Activated CD4-positive, CD25-positive, alpha-beta regulatory T cell treated with anti-CD3 and anti-CD28 coated beads, Interleukin-2, amount 50 U/mL, for 72 hours (primary cell): Measurements from ENCODE around the gene RTTN.

ENCODE experiments used
- DNase-seq: peaks from one replicate; pipeline ENCODE4 v3.0.0; 2021

The RTTN gene

GRCh38 chr18:70207181-70207580 is 1.7 kb upstream of the RTTN start:
- no peak for DNase-seq

GRCh38 chr18:70200286-70200685 is 5.2 kb downstream of the RTTN start:
- DNase-seq = no peak

DNA sequence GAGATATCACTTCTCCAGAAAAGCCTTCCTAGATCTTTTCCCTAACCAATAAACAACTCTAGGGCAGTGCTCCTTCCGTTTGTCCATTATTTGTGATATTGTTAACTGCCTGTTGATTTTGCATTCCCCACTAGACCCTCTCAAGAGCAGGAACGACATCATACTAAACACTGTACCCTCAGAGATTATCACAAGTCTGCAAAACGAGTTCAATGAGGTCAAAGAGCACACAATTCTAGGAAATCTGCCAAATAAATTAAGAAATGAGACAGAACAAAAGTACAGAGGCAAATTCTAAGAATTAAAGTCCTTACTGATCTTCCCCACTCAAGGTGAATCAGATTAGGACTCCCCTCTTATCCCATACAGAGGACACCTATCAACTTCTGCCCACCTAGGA is 7.6 kb downstream of the RTTN start:
- DNase-seq = no peak

DNA sequence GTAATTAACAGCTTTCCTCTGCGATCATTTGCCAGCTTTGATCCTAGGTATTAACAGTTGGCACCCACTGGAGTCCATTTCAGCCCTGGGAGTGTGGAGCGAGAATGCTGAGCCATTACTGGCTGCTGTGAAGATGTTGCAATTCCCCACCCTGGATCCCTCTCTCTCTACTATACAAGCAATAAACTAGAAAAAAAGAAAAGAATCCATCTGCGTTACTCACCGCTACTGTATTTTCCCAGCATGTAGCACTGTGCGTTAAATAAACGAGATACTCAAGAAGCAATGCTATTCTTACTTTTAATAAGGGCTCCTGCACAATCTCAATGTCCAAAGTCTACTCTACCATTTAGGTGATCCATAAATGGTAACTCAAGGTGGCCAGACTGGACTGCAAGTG is 8.5 kb downstream of the RTTN start:
- no peak for DNase-seq

GRCh38 chr18:70195852-70196434 is 9.5 kb downstream of the RTTN start:
- DNase-seq = no peak

GRCh38 chr18:70195014-70195614 is 10.4 kb downstream of the RTTN start:
- DNase-seq = no peak

DNA sequence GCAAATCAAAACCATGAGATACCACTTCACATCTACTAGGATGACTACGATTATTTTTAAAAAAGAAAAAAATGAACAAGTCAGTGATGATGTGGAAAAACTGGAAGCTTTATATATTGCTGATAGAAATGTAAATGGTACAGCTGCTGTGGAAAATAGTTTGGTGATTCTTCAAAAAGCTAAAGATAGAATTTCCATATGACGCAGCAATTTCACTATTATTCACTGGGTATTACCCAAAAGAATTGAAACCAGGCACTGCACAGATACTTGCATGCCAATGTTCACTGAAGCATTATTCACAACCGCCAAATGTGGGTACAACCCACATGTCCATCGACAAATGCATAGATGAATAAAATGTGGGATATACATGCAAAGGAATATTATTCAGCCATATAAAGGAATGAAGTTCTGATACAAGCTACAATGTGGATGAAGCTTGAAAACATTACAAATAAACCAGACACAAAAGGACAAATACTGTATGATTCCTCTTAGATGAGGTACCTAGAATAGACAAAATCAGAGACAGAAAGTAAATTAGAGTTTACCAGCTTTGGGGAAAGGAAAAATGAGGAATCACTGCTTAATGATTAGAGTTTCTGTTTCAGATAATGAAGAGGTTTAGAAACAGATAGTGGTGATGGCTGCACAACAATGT is 11.1 kb downstream of the RTTN start:
- no peak for DNase-seq

GRCh38 chr18:70190529-70190928 is 15.0 kb downstream of the RTTN start:
- DNase-seq = no peak

DNA sequence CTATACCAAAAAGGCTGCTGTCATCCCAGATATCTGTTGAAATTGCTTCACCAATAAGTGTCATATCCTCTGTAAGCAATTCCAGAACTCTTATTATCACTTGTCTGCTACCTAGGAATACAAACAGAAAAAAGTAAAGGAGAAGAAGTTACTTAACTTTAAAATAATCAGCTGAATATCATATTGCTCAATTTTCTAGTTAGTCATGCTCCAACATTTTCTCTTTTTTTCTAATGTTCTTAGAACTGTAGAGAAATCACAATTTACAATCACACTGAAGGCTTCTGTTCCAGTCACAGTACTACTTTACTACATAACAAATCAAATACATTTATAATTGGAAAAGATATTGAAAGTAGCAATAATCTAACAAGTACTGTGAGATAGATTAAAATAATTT is 17.4 kb downstream of the RTTN start:
- no peak for DNase-seq

GRCh38 chr18:70183441-70183840 is 22.0 kb downstream of the RTTN start:
- DNase-seq = no peak

DNA sequence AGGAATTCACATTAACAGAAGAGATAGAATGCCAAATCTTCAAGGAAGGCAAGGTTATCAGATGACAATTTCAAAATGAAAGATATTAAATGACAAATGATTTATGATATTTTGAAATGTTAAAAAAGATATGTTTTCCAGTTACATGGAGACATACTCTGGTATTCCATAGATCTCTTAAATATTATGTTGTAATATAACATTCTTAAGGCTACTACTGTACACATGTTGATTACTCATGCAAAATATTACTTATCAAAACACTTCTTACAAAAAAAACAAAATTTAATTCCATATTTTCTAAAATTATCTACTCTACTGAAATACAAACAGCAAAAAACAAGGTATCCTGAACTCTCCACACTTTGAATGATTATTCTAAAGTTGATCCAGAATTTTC is 22.9 kb downstream of the RTTN start:
- no peak for DNase-seq

GRCh38 chr18:70181725-70182124 is 23.8 kb downstream of the RTTN start:
- DNase-seq = no peak

DNA sequence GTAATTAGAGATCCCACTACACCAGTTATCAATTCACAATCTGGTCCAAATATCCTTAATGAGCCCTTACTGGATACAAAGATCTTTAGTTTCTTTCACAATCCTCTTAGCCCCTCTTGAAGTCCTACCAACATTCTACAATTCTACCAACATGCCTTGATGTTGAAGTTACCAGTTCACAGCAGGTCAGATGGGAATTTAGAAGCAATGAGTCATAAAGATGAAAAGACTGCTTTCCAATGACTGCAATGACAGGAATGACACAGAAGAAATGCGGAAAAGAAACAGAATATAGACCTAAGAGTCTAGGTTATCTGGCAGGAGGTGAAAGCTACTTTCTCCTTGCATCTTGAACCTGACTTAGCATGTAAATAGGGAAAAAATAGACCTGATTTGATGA is 24.5 kb downstream of the RTTN start:
- no peak for DNase-seq

- no peak for DNase-seq
Measured at GRCh38 chr18:70176537-70176936, 28.9 kb downstream of the RTTN start.

GRCh38 chr18:70175216-70175615 is 30.3 kb downstream of the RTTN start:
- DNase-seq = no peak

GRCh38 chr18:70172225-70172624 is 33.3 kb downstream of the RTTN start:
- DNase-seq = no peak

GRCh38 chr18:70169747-70170146 is 35.7 kb downstream of the RTTN start:
- no peak for DNase-seq

- DNase-seq = no peak
Measured at GRCh38 chr18:70166668-70167067, 38.8 kb downstream of the RTTN start.

GRCh38 chr18:70165936-70166335 is 39.6 kb downstream of the RTTN start:
- DNase-seq = no peak

DNA sequence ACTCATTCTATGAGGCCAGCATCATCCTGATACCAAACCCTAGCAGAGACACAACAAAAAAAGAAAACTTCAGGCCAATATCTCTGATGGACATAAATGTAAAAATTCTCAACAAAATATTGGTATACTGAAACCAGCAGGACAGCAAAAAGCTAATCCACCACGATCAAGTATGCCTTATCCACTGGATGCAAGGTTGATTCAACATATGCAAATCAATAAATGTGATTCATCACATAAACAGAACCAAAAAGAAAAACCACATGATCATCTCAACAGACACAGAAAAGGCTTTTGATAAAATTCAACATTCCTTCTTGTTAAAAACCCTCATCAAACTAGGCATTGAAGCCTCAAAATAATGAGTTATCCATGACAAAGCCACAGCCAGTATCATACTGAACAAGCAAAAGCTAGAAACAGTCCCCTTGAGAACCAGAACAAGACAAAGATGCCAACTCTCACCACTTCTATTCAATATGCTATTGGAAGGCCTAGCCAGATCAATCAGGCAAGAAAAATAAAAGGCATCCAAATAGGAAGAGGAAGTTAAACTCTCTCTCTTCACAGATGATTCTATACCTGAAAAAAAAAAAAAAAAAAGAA is 45.3 kb downstream of the RTTN start:
- DNase-seq = no peak

GRCh38 chr18:70158992-70159717 is 46.3 kb downstream of the RTTN start:
- DNase-seq = no peak

- no peak for DNase-seq
Measured at GRCh38 chr18:70156886-70157285, 48.6 kb downstream of the RTTN start.

GRCh38 chr18:70154591-70155194 is 50.8 kb downstream of the RTTN start:
- no peak for DNase-seq
